Measurements from ENCODE around the gene CYP2W1. TPM values are rescaled to one million over a fixed set of nuclear protein-coding genes. Genes with fewer than 3 reads are reported as not detected.
A peak's percentile ranks its signal among the peaks of the same experiment; 100 is the strongest.

CYP2W1 gene
- total RNA-seq, 1 donor from 2014 or later: not detected

DNA sequence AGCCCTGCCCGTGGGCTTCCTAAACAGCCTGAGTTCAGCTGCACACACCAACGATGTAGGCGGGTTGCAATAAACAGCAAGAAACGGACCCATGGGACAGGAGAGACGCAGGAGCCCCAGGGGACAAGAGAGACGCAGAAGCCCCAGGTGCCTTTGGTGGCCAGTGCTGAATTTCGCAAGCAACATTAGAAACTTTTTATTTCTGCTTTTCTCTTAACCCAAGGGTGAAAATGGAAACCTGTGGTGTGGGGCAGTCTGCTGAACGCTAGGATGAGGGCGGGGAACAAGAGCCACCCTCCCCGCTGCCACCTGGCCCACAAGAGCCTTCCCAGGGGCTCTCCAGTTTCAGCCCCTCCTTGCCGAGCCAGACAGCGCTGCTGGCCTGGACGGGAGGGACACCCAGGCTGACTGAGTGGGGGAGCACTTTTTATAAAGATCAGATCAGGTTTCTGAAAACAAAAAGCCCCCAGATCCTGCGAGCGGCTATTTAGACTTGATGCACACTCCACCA lies 41.4 kb downstream of the CYP2W1 start:
- Histone ChIP-seq H3K4me1 (peaks cover 0 to 18% of the 10 kb centered on the region in 2 donors), H3K27me3 (no peaks in the 10 kb centered on the region), H3K36me3 (peaks cover 12 to 41% of the 10 kb centered on the region in 2 donors), H3K27ac (no peak overlapping the region), H3K4me3 (no peak overlapping the region), H3K9me3 (no peaks in the 10 kb centered on the region)
- intact Hi-C loops (cut with DNase I): no loop called here
- TF ChIP-seq CTCF (IDR thresholded peaks at IDR 0.05): no peak
- no peak for DNase-seq (ENCODE audit: low spot score in 2 of 2)

DNA sequence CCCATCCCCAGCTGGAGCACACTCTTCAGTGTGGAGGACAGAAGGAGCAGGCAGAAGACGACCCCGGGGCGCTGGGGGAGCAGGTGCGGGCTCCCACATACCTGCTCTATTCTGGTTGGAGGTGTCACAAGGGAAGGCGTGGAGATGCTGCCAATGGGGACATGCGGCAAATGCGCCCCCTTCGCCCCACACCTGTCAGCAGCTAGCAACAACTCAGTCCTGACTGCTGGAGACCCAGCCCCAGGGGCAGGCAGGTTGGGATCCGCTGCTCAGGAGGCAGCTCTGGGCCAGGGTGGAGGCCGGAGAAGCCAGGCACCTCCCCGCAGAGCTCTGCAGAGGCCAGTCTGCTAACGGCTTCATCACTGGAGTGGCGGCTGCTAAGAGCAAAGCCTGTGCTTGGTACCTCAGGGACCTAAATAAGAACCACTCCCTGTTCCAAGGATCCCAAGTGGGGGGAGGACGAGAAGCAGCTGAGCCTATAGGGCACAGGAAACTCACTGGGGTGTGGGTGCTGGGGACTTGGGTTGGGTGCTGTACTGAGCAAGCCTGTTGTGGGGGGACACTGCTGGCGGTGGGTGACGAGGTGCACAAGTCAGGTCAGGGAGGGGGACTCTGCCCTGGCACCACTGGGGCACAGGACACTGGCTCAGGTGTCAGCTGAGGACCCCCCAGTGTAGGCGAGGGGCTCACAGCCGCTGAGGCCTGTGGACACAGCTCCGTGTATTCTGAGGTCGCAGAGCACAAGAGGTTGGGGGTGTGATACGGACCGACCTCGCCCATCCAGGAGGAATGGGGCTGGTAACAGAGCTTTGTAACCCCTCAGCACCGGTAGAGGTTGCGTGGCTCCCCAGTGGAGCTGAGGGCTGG lies 42.1 kb downstream of the CYP2W1 start:
- H3K4me1 ChIP-seq: peaks cover 0 to 20% of the 10 kb centered on the region in 2 donors
- H3K36me3 ChIP-seq: peaks cover 8 to 41% of the 10 kb centered on the region in 2 donors

GRCh38 chr7:1025743-1026581 lies 43.0 kb downstream of the CYP2W1 start:
- TF ChIP-seq CTCF (IDR thresholded peaks at IDR 0.05): no peak
- Histone ChIP-seq H3K27ac (no peak overlapping the region), H3K27me3 (no peaks in the 10 kb centered on the region), H3K4me1 (peaks cover 0 to 20% of the 10 kb centered on the region in 2 donors), H3K4me3 (no peak overlapping the region), H3K36me3 (peaks cover 3 to 38% of the 10 kb centered on the region in 2 donors), H3K9me3 (no peaks in the 10 kb centered on the region)
- intact Hi-C loops (cut with DNase I): no loop called here
- DNase-seq (ENCODE audit: low spot score in 2 of 2): no peak

More for the DNA sequence above, 42.1 kb downstream of the CYP2W1 start:
- H3K9me3 ChIP-seq: no peaks in the 10 kb centered on the region
- H3K27me3 ChIP-seq: no peaks in the 10 kb centered on the region
- intact Hi-C loops (cut with DNase I): no loop called here
- H3K27ac ChIP-seq: no peak overlapping the region
- TF ChIP-seq CTCF (IDR thresholded peaks at IDR 0.05): no peak
- no peak for DNase-seq (ENCODE audit: low spot score in 2 of 2)
- no peak overlapping the region for H3K4me3 ChIP-seq

- H3K27ac ChIP-seq: no peak overlapping the region
- intact Hi-C loops (cut with DNase I): no loop called here
- no peak for DNase-seq (ENCODE audit: low spot score in 2 of 2)
- TF ChIP-seq CTCF (IDR thresholded peaks at IDR 0.05): no peak
- peaks cover 0 to 31% of the 10 kb centered on the region in 2 donors for H3K36me3 ChIP-seq
- H3K4me3 ChIP-seq: peak overlapping the region in 1 of 2 donors; percentile 86
- H3K9me3 ChIP-seq: no peaks in the 10 kb centered on the region
- no peaks in the 10 kb centered on the region for H3K27me3 ChIP-seq
- peaks cover 0 to 20% of the 10 kb centered on the region in 2 donors for H3K4me1 ChIP-seq
These were observed 43.8 kb downstream of the CYP2W1 start for GRCh38 chr7:1026721-1027161.

DNA sequence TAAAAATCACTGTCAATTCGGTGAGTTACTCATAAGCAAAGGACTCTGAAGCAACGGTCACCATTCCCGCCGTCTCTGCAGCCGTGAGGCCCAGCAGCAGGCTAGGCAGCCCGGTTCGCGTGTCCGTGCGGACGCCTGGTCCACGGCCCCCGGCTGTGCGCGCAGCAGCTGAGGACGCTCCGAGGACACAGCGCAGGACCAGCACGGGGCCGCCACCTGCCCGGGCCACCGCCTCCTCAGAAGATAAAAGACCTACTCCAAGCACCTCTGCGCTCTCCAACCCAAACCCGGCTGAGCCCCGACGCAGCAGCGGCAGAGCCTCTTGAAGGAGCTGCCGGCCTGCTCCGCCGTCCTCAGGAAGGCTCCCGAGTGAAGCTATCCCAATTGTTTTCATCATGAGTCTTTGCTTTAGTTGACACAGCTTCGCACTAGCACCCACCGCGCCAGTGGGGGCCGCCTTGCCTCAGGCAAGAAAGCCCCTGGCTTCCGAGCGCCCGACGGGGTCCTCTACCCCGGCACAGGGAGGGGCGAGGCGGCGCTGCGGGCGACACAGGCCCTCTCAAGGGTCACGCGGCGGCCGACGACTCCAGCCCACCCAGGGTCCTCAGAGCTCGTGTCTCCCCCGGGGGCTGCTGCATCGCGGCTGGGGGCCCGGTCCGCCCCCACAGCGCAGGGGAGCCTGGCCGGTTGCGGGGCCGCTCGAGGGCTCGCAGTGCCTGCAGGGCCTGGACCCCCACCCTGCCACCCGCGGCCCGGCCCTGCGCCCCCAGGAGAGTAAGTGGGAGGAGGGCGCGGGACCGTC lies 44.5 kb downstream of the CYP2W1 start:
- H3K36me3 ChIP-seq: peaks cover 0 to 27% of the 10 kb centered on the region in 2 donors
- intact Hi-C loops (cut with DNase I): loop anchor here (1.0 to 2.0 kb wide), 4 partner anchors 16 to 38 kb away; no protein-coding TSS in a partner anchor
- peaks cover 0 to 20% of the 10 kb centered on the region in 2 donors for H3K4me1 ChIP-seq

More for the DNA sequence above, 44.5 kb downstream of the CYP2W1 start:
- peak overlapping the region; percentile 78 to 91 for H3K27ac ChIP-seq
- H3K9me3 ChIP-seq: no peaks in the 10 kb centered on the region
- TF ChIP-seq CTCF (IDR thresholded peaks at IDR 0.05): no peak
- no peak for DNase-seq (ENCODE audit: low spot score in 2 of 2)
- H3K27me3 ChIP-seq: no peaks in the 10 kb centered on the region
- H3K4me3 ChIP-seq: peak overlapping the region; percentile 83 to 86

All from ascending aorta (tissue), 2 donors.